ENCODE results near the gene SNAPC3.

DNA sequence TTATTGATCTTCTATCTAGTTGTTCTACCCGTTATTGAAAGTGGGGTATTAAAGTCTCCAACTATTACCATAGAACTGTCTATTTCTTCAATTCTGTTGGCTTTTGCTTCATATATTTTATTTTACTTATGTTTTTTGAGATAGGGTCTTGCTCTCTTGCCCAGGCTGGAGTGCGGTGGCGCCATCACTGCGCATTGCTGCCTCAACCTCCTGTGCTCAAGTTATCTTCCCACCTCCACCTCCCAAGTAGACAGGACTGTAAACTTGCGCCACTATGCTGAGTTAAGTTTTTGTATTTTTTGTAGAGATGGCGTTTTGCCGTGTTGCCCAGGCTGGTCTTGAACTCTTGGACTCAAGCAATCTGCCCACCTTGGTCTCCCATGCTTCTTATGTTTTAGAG lies 16.2 kb downstream of the SNAPC3 start:
- TF ChIP-seq, protein P1, sequence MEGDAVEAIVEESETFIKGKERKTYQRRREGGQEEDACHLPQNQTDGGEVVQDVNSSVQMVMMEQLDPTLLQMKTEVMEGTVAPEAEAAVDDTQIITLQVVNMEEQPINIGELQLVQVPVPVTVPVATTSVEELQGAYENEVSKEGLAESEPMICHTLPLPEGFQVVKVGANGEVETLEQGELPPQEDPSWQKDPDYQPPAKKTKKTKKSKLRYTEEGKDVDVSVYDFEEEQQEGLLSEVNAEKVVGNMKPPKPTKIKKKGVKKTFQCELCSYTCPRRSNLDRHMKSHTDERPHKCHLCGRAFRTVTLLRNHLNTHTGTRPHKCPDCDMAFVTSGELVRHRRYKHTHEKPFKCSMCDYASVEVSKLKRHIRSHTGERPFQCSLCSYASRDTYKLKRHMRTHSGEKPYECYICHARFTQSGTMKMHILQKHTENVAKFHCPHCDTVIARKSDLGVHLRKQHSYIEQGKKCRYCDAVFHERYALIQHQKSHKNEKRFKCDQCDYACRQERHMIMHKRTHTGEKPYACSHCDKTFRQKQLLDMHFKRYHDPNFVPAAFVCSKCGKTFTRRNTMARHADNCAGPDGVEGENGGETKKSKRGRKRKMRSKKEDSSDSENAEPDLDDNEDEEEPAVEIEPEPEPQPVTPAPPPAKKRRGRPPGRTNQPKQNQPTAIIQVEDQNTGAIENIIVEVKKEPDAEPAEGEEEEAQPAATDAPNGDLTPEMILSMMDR (IDR thresholded peaks at IDR 0.05), result no peak
- TF ChIP-seq, protein P2, sequence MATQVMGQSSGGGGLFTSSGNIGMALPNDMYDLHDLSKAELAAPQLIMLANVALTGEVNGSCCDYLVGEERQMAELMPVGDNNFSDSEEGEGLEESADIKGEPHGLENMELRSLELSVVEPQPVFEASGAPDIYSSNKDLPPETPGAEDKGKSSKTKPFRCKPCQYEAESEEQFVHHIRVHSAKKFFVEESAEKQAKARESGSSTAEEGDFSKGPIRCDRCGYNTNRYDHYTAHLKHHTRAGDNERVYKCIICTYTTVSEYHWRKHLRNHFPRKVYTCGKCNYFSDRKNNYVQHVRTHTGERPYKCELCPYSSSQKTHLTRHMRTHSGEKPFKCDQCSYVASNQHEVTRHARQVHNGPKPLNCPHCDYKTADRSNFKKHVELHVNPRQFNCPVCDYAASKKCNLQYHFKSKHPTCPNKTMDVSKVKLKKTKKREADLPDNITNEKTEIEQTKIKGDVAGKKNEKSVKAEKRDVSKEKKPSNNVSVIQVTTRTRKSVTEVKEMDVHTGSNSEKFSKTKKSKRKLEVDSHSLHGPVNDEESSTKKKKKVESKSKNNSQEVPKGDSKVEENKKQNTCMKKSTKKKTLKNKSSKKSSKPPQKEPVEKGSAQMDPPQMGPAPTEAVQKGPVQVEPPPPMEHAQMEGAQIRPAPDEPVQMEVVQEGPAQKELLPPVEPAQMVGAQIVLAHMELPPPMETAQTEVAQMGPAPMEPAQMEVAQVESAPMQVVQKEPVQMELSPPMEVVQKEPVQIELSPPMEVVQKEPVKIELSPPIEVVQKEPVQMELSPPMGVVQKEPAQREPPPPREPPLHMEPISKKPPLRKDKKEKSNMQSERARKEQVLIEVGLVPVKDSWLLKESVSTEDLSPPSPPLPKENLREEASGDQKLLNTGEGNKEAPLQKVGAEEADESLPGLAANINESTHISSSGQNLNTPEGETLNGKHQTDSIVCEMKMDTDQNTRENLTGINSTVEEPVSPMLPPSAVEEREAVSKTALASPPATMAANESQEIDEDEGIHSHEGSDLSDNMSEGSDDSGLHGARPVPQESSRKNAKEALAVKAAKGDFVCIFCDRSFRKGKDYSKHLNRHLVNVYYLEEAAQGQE (IDR thresholded peaks at IDR 0.05; ENCODE audit: insufficient read depth in 1 of 2, low read depth in 2 of 2, low read length in 1 of 2), result no peak
- no peak for TF ChIP-seq POLR2AphosphoS5 (IDR thresholded peaks at IDR 0.05; ENCODE audit: low read depth, low read length)
- no peak for TF ChIP-seq TCF7L2 (IDR thresholded peaks at IDR 0.05; ENCODE audit: low read depth, low read length)

Data from Panc1 (cell line).